Peyer's patch (tissue), 4 donors: Measurements from ENCODE around the gene SLC39A13.

ENCODE experiments used
- POLR2A ChIP-seq, 2 donors: fragments of 450-650 bp; IDR thresholded peaks; one replicate each; pipeline ENCODE4 v1.5.1; 2017; ENCODE audit warnings: antibody characterized with exemption in 2 of 2, mild to moderate bottlenecking in 2 of 2, moderate library complexity in 2 of 2
- TF ChIP-seq, protein P1 (sequence below), 6 experiments: fragments of 450-650 bp in 4 of 6; fragments of 200-600 bp in 2 of 6; sonication (generic) in 1 of 6; IDR thresholded peaks; one replicate each; pipeline ENCODE4 v1.5.1; 2017 to 2019; ENCODE audit warnings: antibody characterized with exemption in 6 of 6, mild to moderate bottlenecking in 3 of 6, moderate library complexity in 1 of 6

DNA sequence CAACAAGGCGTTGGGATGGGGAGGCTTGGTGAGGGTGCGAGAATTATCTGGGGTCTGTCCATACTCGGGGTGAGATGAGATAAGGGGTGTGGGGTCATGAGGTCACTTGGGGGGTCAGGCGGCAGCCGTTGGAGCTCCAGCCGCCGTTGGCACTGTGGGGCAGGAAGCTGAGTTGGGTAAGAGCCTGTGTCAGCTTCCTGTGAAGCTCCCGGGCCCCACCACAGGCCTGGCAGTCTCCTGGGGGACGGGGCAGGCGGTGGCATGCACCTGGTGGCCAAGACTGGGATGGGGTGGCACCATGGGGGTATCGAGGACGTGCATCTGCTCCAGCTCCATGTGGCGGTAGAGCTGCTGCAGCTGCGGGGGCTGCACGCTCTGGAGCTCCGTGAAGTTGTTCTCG is 48.8 kb upstream of the SLC39A13 start:
- TF ChIP-seq, protein P1, sequence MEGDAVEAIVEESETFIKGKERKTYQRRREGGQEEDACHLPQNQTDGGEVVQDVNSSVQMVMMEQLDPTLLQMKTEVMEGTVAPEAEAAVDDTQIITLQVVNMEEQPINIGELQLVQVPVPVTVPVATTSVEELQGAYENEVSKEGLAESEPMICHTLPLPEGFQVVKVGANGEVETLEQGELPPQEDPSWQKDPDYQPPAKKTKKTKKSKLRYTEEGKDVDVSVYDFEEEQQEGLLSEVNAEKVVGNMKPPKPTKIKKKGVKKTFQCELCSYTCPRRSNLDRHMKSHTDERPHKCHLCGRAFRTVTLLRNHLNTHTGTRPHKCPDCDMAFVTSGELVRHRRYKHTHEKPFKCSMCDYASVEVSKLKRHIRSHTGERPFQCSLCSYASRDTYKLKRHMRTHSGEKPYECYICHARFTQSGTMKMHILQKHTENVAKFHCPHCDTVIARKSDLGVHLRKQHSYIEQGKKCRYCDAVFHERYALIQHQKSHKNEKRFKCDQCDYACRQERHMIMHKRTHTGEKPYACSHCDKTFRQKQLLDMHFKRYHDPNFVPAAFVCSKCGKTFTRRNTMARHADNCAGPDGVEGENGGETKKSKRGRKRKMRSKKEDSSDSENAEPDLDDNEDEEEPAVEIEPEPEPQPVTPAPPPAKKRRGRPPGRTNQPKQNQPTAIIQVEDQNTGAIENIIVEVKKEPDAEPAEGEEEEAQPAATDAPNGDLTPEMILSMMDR (IDR thresholded peaks at IDR 0.05) = no peak
- TF ChIP-seq POLR2A (IDR thresholded peaks at IDR 0.05) = no peak
